IMR-90 (cell line): ENCODE results near the gene DSCAM. TPM values are rescaled to one million over a fixed set of nuclear protein-coding genes. Genes with fewer than 3 reads are reported as not detected.

ENCODE experiments used
- ATAC-seq: fragments of 200-7000 bp; cut with Tn5 transposase; 2 replicates; pipeline ENCODE4 v1.9.1; 2020; ENCODE audit warnings: low read depth, mild to moderate bottlenecking, moderate library complexity
- BruUV-seq: library from RNA; stranded (reverse); fragments of 400-500 nt; replicated peaks from 2 replicates; lab custom pipeline; 2021; lab: Mats Ljungman, UMichigan
- CTCF ChIA-PET: fragments of 300-600 bp; formaldehyde crosslinking; extraction: SDS; loops from one replicate; lab custom pipeline; 2021; ENCODE audit warnings: antibody characterized with exemption; lab: Yijun Ruan, JAX
- POLR2A ChIA-PET: fragments of 300-600 bp; sonication (Branson Sonifier 250); formaldehyde crosslinking; loops from one replicate; lab custom pipeline; 2022; ENCODE audit warnings: antibody characterized with exemption; ENCODE audit not compliant: unreplicated experiment; lab: Charles Lee
- DNase-seq: peaks from one replicate; pipeline ENCODE4 v3.0.0; 2013
- H2AFZ ChIP-seq: replicated peaks from 2 replicates; pipeline ENCODE3; 2013; ENCODE audit warnings: low read length, mild to moderate bottlenecking; ENCODE audit not compliant: poor library complexity
- H2AK5ac ChIP-seq: 2 replicates; pipeline ENCODE4 v1.6.1; 2013; ENCODE audit warnings: low read depth, low read length, inconsistent platforms
- H2AK9ac ChIP-seq: replicated peaks from 2 replicates; pipeline ENCODE3; 2013; ENCODE audit warnings: mild to moderate bottlenecking, low read depth, low read length, moderate library complexity; ENCODE audit not compliant: poor library complexity
- H2BK120ac ChIP-seq: 2 replicates; pipeline ENCODE4 v1.6.1; 2013; ENCODE audit warnings: low read depth, low read length, inconsistent platforms
- H2BK15ac ChIP-seq: 3 replicates; pipeline ENCODE4 v1.6.1; 2013; ENCODE audit warnings: low read depth, low read length, inconsistent platforms
- H2BK20ac ChIP-seq: 2 replicates; pipeline ENCODE4 v1.6.1; 2013; ENCODE audit warnings: low read depth, mild to moderate bottlenecking, inconsistent platforms, low read length, moderate library complexity
- H2BK5ac ChIP-seq: 2 replicates; pipeline ENCODE4 v1.6.1; 2013; ENCODE audit warnings: mild to moderate bottlenecking, low read depth, low read length, inconsistent platforms; ENCODE audit not compliant: poor library complexity, severe bottlenecking
- H3K14ac ChIP-seq: replicated peaks from 2 replicates; pipeline ENCODE4 v1.6.1; 2013; ENCODE audit warnings: low read depth, low read length, inconsistent platforms
- H3K18ac ChIP-seq: 2 replicates; pipeline ENCODE4 v1.6.1; 2013; ENCODE audit warnings: low read depth, low read length, control low read depth
- H3K23ac ChIP-seq: 2 replicates; pipeline ENCODE4 v1.6.1; 2013; ENCODE audit warnings: low read depth, low read length, inconsistent platforms
- H3K27ac ChIP-seq: 2 replicates; pipeline ENCODE4 v1.5.1; 2013; ENCODE audit warnings: mild to moderate bottlenecking, control low read depth, low read length; ENCODE audit not compliant: insufficient read depth
- H3K27me3 ChIP-seq: 2 replicates; pipeline ENCODE4 v1.6.1; 2013; ENCODE audit warnings: low read length; ENCODE audit not compliant: control insufficient read depth, insufficient read depth
- H3K36me3 ChIP-seq: 2 replicates; pipeline ENCODE4 v1.6.1; 2013; ENCODE audit warnings: low read length, mixed read lengths; ENCODE audit not compliant: control insufficient read depth, insufficient read depth
- H3K4ac ChIP-seq: 2 replicates; pipeline ENCODE4 v1.6.1; 2013; ENCODE audit warnings: low read depth, low read length, inconsistent platforms
- H3K4me1 ChIP-seq: 2 replicates; pipeline ENCODE4 v1.6.1; 2013; ENCODE audit warnings: low read length, mixed read lengths; ENCODE audit not compliant: control insufficient read depth, insufficient read depth
- H3K4me2 ChIP-seq: 2 replicates; pipeline ENCODE4 v1.6.1; 2013; ENCODE audit warnings: low read depth, mild to moderate bottlenecking, control low read depth, low read length, moderate library complexity
- H3K4me3 ChIP-seq: 2 replicates; pipeline ENCODE4 v1.5.1; 2013; ENCODE audit warnings: low read depth, mild to moderate bottlenecking, control low read depth, low read length, moderate library complexity; ENCODE audit not compliant: insufficient read depth
- H3K56ac ChIP-seq: 2 replicates; pipeline ENCODE4 v1.6.1; 2013; ENCODE audit warnings: low read length, inconsistent platforms; ENCODE audit not compliant: insufficient read depth; ENCODE audit errors: extremely low read depth
- H3K79me1 ChIP-seq, 2 experiments: 2 replicates each; pipeline ENCODE4 v1.6.1; 2013; ENCODE audit warnings: low read length in 2 of 2, inconsistent platforms in 1 of 2, low read depth in 1 of 2
- H3K9ac ChIP-seq: 2 replicates; pipeline ENCODE4 v1.6.1; 2013; ENCODE audit warnings: low read depth, low read length, control low read depth
- H3K9me1 ChIP-seq: 2 replicates; pipeline ENCODE4 v1.6.1; 2013; ENCODE audit warnings: low read length, inconsistent platforms; ENCODE audit not compliant: insufficient read depth
- H3K9me3 ChIP-seq: 2 replicates; pipeline ENCODE4 v1.6.1; 2013; ENCODE audit warnings: low read length; ENCODE audit not compliant: control insufficient read depth, insufficient read depth
- H4K20me1 ChIP-seq: 2 replicates; pipeline ENCODE4 v1.6.1; 2013; ENCODE audit warnings: low read length, inconsistent platforms; ENCODE audit not compliant: insufficient read depth
- H4K5ac ChIP-seq: 2 replicates; pipeline ENCODE4 v1.6.1; 2013; ENCODE audit warnings: mild to moderate bottlenecking, low read depth, low read length, control low read depth
- H4K8ac ChIP-seq, 2 experiments: 2 replicates each; pipeline ENCODE4 v1.6.1; 2013; ENCODE audit warnings: low read depth in 2 of 2, low read length in 2 of 2, control low read depth in 1 of 2, inconsistent platforms in 1 of 2
- H4K91ac ChIP-seq: 2 replicates; pipeline ENCODE4 v1.6.1; 2013; ENCODE audit warnings: low read depth, low read length, inconsistent platforms; ENCODE audit not compliant: insufficient read depth
- MXI1 ChIP-seq: IDR thresholded peaks from 2 replicates; pipeline ENCODE4 v1.6.1; 2012; ENCODE audit warnings: low read depth, mild to moderate bottlenecking, low read length, moderate library complexity, borderline replicate concordance
- NFE2L2 ChIP-seq: fragments of 150-350 bp; IDR thresholded peaks from 2 replicates; pipeline ENCODE4 v1.6.1; 2016; ENCODE audit warnings: low read depth, mild to moderate bottlenecking, low read length
- WGBS, 2 experiments: methylation state at CpG; one replicate each; pipeline versions ENCODE4 v1.1.5 to v1.1.7; 2013; ENCODE audit warnings: missing lambda C conversion rate in 2 of 2; ENCODE audit not compliant: insufficient read length in 1 of 2; ENCODE audit errors: extremely low coverage in 2 of 2; 5-methylcytosine and 5-hydroxymethylcytosine counted together
- dilution Hi-C: fragments of 300-500 bp; cut with HindIII; formaldehyde crosslinking; loops from one replicate; pipeline ENCODE4 v1.14.3; 2018; ENCODE audit warnings: low sequenced_read_pairs; ENCODE audit not compliant: unreplicated experiment
- in situ Hi-C: fragments of 300-500 bp; cut with MboI; formaldehyde crosslinking; loops from 3 replicates; pipeline ENCODE4 v1.14.3; 2019; ENCODE audit warnings: low sequenced_read_pairs, inconsistent platforms, mixed read lengths
- intact Hi-C: fragments of 100-400 bp; cut with micrococcal nuclease; formaldehyde crosslinking; loops from 2 replicates; pipeline ENCODE4 v1.10.0; 2022
- polyA plus RNA-seq, 3 experiments: library from polyadenylated mRNA; depleted of rRNA; stranded (reverse); fragments of >200 nt; gene quantifications; 2 replicates each; pipeline ENCODE4 v1.2.3, GENCODE V29; 2012; ENCODE audit warnings: low replicate concordance in 1 of 3
- total RNA-seq: library from RNA; depleted of rRNA; stranded (reverse); fragments of >200 nt; gene quantifications from 2 replicates; pipeline ENCODE4 v1.2.3, GENCODE V29; 2012

DSCAM gene
- total and polyA plus RNA-seq, 2 of the 4 experiments (the other 2 are of a cell fraction): under 0.01 to 0.02 TPM

DNA sequence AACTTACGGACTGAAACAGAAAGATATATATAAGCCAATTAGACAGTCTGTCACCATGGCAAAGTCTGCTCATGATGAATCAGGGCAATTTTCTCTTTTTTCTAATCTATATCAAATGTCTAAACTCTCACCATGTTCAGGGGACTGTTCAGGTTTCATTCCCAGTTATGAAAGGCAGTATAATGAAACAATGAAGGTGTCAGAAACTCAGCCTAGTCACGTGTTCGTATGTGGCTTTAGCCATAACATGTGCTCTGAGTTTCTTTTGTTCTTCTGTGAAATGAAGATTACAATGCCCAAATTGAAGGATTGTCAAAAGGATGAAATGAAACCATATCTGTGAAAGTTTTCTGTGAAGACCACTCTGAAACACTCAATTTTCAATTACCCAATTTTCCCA, 392.9 kb downstream of the DSCAM start:
- H3K27me3 ChIP-seq: no peaks in the 10 kb centered on the region
- H3K9me3 ChIP-seq: peaks cover 3% of the 10 kb centered on the region; the same call in 1 of the 2 replicates
- no TSS peak for BruUV-seq
- no peak overlapping the region for H2AFZ ChIP-seq
- H2AK5ac ChIP-seq: no peak overlapping the region
- H3K4ac ChIP-seq: no peak overlapping the region
- no peak overlapping the region for H2BK20ac ChIP-seq
- no peak overlapping the region for H3K4me3 ChIP-seq
- ATAC-seq (no peak), DNase-seq (no peak)
- H4K8ac ChIP-seq: no peak overlapping the region
- H3K27ac ChIP-seq: no peak overlapping the region
- H4K20me1 ChIP-seq: no peaks in the 10 kb centered on the region
- H3K23ac ChIP-seq: no peak overlapping the region
- H3K79me1 ChIP-seq: no peaks in the 10 kb centered on the region
- H3K4me1 ChIP-seq: no peaks in the 10 kb centered on the region
- no peak overlapping the region for H2BK15ac ChIP-seq
- no peak overlapping the region for H3K14ac ChIP-seq
- no peak for TF ChIP-seq MXI1
- TF ChIP-seq NFE2L2: no peak
- H3K18ac ChIP-seq: no peak overlapping the region
- H2AK9ac ChIP-seq: no peak overlapping the region
- no peak overlapping the region for H2BK120ac ChIP-seq
- no peaks in the 10 kb centered on the region for H3K36me3 ChIP-seq
- no peak overlapping the region for H4K91ac ChIP-seq
- intact Hi-C loops (no loop called here), dilution Hi-C loops (no loop called here), in situ Hi-C loops (no loop called here)
- no peak overlapping the region for H2BK5ac ChIP-seq
- no peak overlapping the region for H4K5ac ChIP-seq
- CTCF ChIA-PET: no interaction called here
- no peak overlapping the region for H3K56ac ChIP-seq
- no CpG with 5 or more reads among the region's 3 CpGs for WGBS, 2 experiments
- H3K4me2 ChIP-seq: no peak overlapping the region
- POLR2A ChIA-PET: no interaction called here
- H3K9ac ChIP-seq: no peak overlapping the region
- H3K9me1 ChIP-seq: no peaks in the 10 kb centered on the region
